DMS153 (cell line): ENCODE data around the gene KRTAP11-1.

Experiments
- DNase-seq: peaks from one replicate; lab custom pipeline; 2025; lab: John Stamatoyannopoulos, UW

Gene KRTAP11-1

GRCh38 chr21:30881480-30881879 lies at the start of gene KRTAP11-1:
TSS of gene KRTAP11-1 (minus strand) at chr21:30881580. CDS start at chr21:30881524, 56 bp downstream.
- DNase-seq: no peak

- no peak for DNase-seq
Observed at GRCh38 chr21:30924146-30924700, 42.8 kb upstream of the KRTAP11-1 start.

DNA sequence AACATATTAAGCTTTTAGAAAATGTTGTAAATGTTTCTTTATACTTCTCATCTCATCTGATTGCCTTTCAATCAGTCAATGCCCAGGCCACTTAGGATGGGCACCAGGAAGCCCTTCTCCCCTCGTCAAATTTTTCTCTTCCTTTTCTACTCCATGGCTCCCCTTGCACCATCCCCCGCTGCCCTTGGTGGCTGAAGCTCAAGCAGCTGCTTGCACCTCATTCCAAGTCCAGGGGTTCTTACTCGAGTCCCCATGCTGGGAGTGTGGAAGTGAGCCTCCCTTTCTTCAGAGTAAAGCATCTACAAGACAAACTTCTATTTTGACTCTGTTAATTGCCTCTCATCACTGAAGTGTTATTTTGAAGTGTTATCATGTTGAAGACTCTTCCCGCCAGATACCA lies 39.7 kb upstream of the KRTAP11-1 start:
- no peak for DNase-seq

DNA sequence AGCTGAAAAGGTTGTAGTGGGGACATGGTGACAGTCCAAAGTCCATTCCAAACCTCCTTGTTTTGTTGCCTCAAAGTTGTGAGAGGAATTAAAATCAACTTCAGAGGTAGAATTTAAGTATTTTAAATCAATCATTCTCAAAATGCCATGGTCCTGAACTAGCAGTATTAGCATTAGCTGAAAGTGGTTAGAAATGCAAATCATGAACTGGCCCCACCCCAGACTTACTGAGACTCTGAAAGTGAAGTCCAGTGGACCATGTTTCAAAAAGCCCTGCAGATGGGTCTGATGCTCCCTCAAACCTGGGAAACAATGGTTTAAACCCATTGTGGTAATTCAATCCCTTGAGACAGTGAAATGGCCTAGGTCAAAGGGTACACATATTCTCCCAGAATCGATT lies 36.2 kb upstream of the KRTAP11-1 start:
- no peak for DNase-seq

GRCh38 chr21:30900881-30901280 lies 19.5 kb upstream of the KRTAP11-1 start:
- no peak for DNase-seq

GRCh38 chr21:30882866-30883597 lies 1.7 kb upstream of the KRTAP11-1 start:
- no peak for DNase-seq

- DNase-seq: no peak
Observed at GRCh38 chr21:30880914-30881313, 466 bp downstream of the KRTAP11-1 start.

DNA sequence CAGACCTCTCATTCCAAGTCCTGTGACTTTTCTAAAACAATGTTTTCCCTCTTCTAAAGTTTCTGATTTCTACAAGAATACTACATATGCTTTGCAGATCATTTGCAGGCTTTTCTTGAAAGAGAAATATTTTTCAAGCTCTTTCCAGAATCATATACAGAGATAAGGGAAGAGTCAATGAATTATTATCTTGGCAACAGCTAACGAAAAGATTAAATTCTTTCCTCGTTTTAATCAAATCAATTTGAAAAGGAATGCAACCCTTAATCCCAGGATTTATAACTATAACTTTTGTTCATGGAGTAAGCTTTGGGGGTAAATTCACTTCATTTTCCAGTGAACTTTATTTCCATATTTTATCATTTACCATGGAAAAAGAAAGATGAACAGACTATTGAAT lies 6.9 kb downstream of the KRTAP11-1 start:
- DNase-seq: no peak

DNA sequence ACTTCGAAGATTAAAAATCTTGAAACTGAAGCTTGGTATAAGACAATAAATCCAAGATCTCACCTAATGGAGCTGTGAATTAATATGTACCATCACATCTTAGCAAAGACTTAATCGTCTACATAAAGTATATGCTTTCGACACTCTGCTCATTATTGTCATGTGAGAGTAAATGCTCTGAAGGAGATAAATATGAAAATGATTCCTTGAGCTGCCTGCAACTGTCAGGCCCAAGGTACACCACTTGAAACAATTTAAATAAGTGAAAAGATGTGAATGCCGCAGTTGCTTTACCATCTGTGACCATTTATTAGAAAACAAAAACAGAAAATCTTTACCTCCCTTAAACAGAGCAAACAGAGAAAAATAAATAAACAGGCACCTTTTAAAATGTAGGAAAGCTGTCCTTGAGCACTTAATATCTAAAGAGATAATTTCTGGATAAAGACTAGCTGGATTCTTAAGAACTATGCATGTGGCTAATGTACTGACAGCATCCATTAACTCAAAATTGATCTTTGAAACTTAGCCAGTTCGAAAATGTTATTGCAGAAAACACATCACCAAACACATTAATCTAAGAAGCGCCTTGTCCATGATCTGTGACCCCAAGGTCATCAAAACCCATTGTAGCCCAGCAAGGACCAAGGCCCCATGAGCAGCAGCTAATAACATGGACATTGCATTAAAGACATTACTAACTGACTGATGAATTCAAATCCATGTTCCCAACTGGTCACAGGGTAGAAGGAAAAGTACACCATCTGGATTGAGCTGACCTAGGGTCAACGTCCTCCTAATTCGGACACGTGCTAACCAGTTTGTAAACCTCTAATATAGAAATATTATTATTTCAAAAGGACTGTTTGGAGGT lies 33.5 kb downstream of the KRTAP11-1 start:
- no peak for DNase-seq

DNA sequence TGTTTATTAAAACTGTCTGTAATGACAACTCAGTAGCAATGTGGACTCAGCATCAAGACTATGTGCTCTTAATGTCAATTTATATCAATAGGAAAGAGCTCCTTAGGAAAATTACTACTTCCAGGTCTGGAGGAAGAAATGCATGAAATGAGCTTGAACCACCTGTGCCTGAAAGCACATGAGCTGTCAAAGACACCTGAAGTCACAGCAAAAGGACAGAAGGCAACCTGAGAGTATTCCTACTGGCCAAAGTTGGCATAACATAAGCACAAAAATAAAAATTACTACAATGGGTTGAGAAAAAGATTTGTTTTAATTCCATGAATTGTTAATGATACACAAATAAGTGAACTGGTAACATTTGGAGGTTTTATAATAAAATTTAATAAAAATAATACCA lies 38.4 kb downstream of the KRTAP11-1 start:
- no peak for DNase-seq

- no peak for DNase-seq
Observed at GRCh38 chr21:30839304-30839703, 42.1 kb downstream of the KRTAP11-1 start.

DNA sequence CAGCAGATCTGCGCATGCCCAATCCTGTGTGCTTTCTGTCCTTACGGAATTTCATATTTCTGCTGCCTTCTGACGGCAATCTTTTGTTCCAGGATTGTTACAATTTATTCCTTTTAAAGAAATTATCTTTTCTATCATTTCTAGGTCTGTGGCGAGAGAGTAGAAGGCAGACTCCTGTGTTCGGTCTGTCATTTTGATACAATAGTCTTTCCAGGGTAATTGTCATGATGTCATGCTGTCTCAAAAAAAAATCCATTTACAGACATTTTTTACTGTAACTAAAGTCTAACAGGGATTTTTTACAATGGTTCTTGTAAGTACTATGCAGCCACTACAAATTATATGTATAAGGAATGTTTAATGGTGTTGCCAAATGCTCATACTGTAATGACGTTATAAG lies 42.8 kb downstream of the KRTAP11-1 start:
- no peak for DNase-seq

GRCh38 chr21:30831194-30831765 lies 50.1 kb downstream of the KRTAP11-1 start:
- DNase-seq: no peak
